ENCODE data around the gene GRIA3.
"Not testable (repeated sequence)": the region's sequence is repeated elsewhere in the genome, so short reads cannot be mapped to it uniquely, and the experiment has no call there.

GRIA3 gene

DNA sequence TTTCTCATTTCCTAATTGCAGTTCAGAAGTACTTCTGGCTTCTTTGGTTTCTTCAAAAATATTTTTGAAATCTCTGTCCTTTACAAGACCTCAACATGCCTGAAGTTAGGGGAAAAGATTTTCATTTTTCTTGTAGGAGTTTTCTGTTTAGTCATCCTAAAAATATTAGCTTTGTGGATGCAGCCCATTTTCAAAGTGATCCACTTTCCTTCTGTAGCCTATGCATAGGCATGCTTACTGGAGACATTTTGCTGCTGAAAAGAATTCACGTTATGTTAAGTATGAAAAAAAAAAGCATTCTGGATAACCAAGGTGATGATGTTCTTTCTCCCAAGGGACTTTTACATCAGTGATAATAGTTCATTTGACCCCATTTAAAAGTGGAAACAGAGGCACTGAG, 303.2 kb downstream of the GRIA3 start:
- no peak for DNase-seq (ENCODE audit: low read depth, low spot score)
- no peak overlapping the region for H3K4me3 ChIP-seq (ENCODE audit: low read length)

DNA sequence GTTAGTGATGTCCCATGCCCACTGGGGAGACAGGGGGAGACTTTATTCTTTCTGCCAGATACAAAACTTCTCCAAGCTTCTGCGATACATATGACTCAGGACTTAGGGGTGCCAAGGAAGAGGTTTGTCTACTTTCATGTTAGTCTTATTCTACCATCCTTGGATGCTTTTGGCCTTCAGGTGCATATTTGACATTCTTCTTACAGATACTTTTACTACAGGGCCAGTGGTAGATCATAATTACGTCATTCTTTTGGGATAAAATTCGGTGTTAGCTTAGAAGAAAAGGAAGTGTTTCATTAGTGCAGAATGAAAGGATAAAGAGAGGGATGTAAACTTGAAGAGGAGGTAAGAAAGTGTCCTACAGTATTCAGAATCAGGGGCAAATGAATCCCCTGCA, 303.6 kb downstream of the GRIA3 start:
- no peak overlapping the region for H3K4me3 ChIP-seq (ENCODE audit: low read length)
- DNase-seq (ENCODE audit: low read depth, low spot score) = no peak

DNA sequence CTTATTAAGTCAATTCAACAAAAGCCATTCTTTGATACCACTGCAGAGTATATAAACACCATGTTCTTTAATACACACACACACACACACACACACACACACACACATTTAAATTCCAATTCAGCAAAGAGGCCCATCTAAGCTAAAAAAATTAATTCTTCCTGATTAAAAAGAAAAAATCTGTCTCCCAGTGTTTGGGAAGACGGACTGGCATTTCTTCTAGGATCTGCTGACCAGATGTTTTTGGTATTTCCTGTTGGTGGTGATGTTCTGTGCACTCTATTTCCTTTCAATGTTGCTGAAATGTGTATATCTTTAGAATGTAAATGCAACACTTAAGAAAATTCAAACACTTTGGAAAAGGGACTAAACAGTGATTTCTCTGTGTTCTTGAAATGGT, 304.9 kb downstream of the GRIA3 start:
- no peak overlapping the region for H3K4me3 ChIP-seq (ENCODE audit: low read length)
- DNase-seq (ENCODE audit: low read depth, low spot score) = no peak

DNA sequence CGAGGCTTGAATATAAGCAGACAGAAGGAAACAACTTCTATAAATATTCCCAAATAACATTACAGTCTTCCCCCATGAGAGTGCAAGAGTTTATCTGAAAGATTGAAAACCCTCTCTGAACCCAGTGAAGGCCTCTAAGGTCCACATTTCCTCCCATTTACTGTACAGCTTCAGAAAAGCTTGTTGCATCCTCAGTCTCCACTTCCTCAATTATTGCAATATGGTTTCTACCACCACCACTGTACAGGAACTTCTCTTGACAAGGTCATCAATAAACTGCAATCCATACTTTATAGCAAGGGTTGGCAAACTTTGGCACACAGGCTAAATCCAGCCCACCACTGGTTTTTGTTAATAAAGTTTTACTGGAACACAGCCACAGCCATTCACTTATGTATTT, 309.8 kb downstream of the GRIA3 start:
- DNase-seq (ENCODE audit: low read depth, low spot score) = no peak
- H3K4me3 ChIP-seq (ENCODE audit: low read length) = no peak overlapping the region

DNA sequence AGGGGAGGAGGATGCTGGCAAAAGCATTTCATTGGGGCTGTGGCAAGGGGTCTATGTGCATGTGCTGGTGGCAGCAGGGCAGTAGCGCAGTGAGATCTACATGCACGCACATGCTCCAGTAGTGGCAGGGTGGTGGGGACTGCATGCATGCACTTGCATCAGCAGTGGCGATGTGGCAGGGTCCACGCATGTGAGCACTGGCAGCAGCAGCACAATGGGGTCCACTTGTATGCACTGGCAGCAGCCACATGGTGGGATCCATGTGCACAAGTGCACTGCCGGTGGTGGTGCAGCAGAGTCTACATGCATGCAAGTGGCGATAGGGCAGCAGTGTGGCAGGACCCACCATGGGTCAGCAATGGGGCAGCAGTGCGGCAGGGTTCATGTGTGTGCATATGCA, 315.7 kb downstream of the GRIA3 start:
- DNase-seq (ENCODE audit: low read depth, low spot score) = no peak

DNA sequence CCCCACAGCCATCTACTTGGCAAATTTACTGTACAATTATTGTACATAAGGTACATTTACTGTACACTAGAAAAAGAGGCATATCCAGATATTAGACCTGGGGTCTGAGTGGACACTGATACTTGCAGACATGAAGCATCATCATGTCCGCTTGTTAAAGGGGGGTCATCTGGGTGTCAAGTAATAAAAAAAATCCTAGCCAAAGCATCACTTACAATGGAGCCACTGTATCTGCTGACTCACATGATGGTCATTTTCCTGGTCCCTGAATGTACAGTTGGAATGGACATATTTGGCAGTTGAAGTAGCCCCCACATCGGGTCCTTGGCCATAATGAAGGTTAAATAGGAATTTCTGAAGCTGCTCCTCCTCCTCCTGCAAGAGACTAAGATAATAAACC, 320.0 kb downstream of the GRIA3 start:
- no peak overlapping the region for H3K4me3 ChIP-seq (ENCODE audit: low read length)
- no peak for DNase-seq (ENCODE audit: low read depth, low spot score)

More for the DNA sequence above, 315.7 kb downstream of the GRIA3 start:
- H3K4me3 ChIP-seq (ENCODE audit: low read length) = no peak overlapping the region

DNA sequence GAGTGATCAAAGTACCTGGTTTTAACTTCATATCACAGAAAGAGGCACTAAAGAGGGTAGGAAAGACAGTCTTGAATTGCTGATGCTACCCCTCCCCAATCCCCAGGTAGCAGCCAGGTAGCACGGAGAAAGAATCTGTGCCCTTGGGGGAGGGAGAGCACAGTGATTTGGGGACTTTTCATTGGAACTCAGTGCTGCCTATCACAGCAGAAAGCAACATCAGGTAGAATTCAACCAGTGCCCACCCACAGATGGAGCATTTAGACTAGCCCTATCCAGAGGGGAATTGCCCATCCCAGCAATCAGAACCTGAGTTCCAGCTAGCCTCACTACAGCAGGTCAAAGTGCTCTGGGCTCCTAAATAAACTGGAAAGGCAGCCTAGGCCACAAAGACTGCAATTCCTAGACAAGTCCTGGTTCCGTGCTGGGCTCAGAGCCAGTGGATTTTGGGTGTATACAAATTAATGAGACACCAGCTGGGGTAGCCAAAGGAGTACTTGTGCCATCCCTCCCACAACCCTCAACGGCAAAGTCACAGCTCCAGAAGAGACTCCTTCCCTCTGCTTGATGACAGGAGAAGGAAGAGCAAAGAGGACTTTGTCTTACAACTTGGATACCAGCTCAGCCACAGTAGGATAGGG, 320.7 kb downstream of the GRIA3 start:
- no peak for DNase-seq (ENCODE audit: low read depth, low spot score)
- H3K4me3 ChIP-seq (ENCODE audit: low read length) = no peak overlapping the region

DNA sequence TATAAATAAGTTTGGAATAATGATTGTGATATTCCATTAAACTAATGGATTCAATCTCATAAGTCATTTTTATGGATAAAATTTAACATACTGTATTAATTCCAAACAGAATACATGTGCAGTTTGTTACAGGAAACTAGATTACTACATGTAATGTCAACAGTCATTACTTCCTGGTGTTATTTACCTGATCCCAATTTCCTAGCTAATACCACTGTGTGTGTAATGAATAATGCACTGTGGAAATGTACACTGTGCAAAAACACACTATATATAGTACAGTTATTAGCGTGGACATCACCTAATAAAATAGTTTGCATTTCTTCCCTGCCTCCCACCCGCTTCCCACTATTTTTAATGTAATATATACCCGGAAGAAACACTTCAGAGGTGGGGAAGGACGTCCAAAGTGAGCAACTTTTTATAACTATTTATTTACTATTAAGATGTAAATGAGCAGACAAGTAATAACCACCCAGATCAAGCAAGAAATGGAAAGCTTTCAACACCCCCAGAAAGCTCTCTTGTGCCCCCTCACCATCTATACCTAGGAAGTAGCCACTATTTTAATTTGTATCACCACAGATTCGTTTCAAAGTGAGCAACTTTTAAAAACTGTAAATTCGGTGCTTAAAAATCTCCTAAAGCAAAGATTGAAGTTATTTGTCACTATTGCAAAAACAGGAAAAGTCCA, 329.7 kb downstream of the GRIA3 start:
- no peak overlapping the region for H3K4me3 ChIP-seq (ENCODE audit: low read length)
- DNase-seq (ENCODE audit: low read depth, low spot score) = no peak

DNA sequence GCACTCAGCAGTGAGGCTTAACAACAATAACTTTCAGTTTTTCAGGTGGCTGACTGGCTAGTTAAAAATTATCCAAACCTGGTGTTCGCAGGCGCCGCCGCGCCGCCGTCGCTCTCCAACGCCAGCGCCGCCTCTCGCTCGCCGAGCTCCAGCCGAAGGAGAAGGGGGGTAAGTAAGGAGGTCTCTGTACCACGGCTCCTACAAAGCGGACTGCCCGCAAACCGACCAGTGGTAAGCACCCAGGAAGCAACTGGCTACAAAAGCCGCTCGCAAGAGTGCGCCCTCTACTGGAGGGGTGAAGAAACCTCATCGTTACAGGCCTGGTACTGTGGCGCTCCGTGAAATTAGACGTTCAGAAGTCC, 330.2 kb downstream of the GRIA3 start:
- not testable (repeated sequence) for H3K4me3 ChIP-seq (ENCODE audit: low read length); DNase-seq (ENCODE audit: low read depth, low spot score)

DNA sequence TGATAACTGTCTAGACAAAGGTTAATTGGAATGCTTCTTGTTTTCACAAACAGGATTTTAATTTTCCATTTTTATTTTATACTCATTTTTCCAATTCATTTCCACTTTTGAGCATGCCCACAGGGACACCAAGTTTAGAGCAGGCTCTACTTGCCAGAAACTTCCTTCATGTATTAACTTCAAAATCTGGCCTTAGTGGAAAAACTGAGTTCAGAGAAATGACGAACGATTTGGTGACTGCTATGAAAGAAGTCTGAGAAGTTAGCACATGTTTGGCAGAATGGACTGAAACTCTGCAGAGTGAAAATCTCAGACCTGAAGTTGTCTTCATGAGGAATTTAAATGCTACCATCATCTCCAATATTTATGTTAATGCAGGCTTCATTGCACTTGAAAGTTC, 334.7 kb downstream of the GRIA3 start:
- DNase-seq (ENCODE audit: low read depth, low spot score) = no peak

DNA sequence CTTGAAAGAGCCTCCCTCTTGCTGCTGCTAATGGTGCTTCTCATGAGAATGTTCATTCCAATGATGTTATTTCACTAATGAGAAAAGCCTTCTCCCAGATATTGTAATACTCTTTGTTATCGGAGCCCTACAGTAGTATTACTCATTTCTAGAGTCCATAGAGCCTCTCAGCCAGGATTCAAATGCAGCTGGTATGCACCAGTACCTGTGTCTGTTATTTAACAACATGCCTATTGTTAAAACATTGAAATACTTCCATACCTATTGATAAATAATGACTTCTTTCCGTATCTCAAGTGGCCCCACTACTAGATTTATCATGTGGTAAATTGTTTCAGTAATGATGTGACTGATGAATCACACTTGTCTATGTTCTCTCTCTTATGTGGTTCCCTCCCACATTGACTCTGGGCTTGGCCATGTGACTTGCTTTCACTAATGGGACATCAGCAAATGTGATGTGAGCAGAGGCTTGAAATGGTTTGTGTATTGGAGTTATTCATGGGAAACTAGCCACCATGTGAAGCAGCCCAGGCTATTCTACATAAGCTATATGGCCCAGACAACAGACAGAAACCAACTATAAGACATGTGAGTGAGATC, 341.1 kb downstream of the GRIA3 start:
- H3K4me3 ChIP-seq (ENCODE audit: low read length) = no peak overlapping the region
- no peak for DNase-seq (ENCODE audit: low read depth, low spot score)

More for the DNA sequence above, 334.7 kb downstream of the GRIA3 start:
- no peak overlapping the region for H3K4me3 ChIP-seq (ENCODE audit: low read length)

DNA sequence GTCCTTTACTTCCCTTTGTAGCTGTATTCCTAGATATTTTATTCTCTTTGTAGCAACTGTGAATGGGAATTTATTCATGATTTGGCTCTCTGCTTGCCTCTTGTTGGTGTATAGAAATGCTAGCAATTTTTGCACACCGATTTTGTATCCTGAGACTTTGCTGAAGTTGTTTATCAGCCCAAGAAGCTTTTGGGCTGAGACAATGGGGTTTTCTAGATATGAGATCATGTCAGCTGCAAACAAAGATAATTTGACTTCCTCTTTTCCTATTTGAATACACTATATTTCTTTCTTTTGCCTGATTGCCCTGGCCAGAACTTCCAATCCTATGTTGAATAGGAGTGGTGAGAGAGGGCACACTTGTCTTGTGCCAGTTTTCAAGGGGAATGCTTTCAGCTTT, 346.6 kb downstream of the GRIA3 start:
- not testable (repeated sequence) for DNase-seq (ENCODE audit: low read depth, low spot score); H3K4me3 ChIP-seq (ENCODE audit: low read length)
